Head of caudate nucleus (tissue), 42 donors: ENCODE results near the gene TJAP1.
A peak's percentile ranks its signal among the peaks of the same experiment; 100 is the strongest.
"Not testable (repeated sequence)": the region's sequence is repeated elsewhere in the genome, so short reads cannot be mapped to it uniquely, and the experiment has no call there.

ENCODE experiments used
- DNase-seq, 42 donors: peaks; one replicate each; pipeline versions ENCODE4 v3.0.0 to v3.0.0-alpha.2; 2020 to 2021; ENCODE audit warnings: mixed read lengths in 7 of 42
- intact Hi-C: fragments of 100-400 bp; cut with DNase I; formaldehyde crosslinking; loops from one replicate; pipeline ENCODE4 v1.15.0; 2022

The TJAP1 gene

GRCh38 chr6:43498291-43498690 is 20.9 kb downstream of the TJAP1 start:
- intact Hi-C loops, DNase-seq: not testable (repeated sequence)

- peak in 1 of 42 donors; percentile 29 for DNase-seq
- intact Hi-C loops: no loop called here
These were observed 21.9 kb downstream of the TJAP1 start for GRCh38 chr6:43499028-43499815.

DNA sequence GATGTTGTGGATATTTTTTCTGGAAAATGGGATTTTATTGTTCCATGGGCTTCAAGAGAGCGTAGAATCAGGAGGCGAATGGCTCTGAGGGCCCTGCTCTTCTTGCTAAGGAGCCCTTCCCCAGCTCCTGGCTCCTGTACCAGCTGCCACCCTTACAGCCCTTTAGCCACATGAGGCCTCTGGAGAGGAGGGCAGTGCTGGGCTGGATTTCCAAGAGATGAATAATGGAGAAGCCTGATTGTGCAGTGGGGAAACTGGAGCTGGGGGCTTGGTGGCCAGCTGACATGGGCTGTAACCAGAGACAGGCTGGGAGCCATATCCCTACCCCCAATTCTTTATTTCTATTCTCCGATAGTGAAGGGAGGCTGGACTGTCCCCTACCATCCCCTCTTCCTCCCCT is 23.6 kb downstream of the TJAP1 start:
- no peak for DNase-seq
- intact Hi-C loops: no loop called here

GRCh38 chr6:43502666-43503065 is 25.3 kb downstream of the TJAP1 start:
- DNase-seq: peak in 1 of 42 donors; percentile 45
- intact Hi-C loops: no loop called here

- DNase-seq: no peak
- intact Hi-C loops: no loop called here
These were observed 26.1 kb downstream of the TJAP1 start for GRCh38 chr6:43503443-43503842.

- DNase-seq: no peak
- intact Hi-C loops: loop anchor here (5.0 kb wide), 1 partner anchor 138 kb away; the partner anchor contains the start of gene ZNF318
These were observed 27.6 kb downstream of the TJAP1 start for GRCh38 chr6:43504756-43505593.

DNA sequence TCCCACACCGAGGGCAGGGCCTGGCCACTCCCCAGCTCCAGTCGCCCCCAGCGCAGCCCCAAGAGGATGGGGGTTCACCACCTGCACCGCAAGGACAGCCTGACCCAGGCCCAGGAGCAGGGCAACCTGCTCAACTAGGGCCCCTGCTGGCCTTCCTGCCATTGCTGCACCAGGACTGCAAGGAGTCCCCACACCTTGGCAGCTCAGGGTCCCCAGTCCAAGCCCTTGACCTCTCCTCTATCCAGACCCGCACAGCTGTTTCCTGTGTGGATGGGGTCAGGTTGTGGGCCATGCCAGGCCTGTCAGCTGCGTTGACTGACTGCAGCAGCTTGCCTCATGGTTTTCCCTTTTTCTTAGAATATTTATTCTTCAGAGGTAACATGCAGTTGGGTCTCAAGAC is 28.3 kb downstream of the TJAP1 start:
- DNase-seq: no peak
- intact Hi-C loops: loop anchor here (2.0 to 5.0 kb wide), 2 partner anchors 51 to 138 kb away; partner anchors contain the start of genes DLK2 and ZNF318

DNA sequence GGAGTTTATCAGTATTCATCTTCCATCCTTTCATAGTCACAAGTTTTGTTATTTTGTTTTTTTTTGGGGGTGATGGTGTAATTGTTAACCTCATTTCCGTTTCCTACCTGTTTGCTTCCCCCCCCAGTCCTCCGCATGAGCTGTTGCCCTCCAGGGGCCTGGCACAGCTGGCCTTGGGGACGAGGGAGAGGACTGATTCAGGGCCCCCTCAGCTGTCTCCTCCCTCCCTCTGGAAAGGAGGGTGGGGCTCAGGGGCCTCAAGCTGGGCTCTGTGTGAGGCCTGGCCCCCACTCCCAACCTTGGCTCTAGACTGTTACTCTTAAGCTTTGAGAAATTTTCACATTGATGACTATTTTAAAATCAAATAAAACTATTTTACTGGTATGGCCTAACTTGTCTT is 28.8 kb downstream of the TJAP1 start:
- DNase-seq: no peak
- intact Hi-C loops: loop anchor here (2.0 to 5.0 kb wide), 2 partner anchors 51 to 139 kb away; partner anchors contain the start of genes DLK2 and ZNF318

DNA sequence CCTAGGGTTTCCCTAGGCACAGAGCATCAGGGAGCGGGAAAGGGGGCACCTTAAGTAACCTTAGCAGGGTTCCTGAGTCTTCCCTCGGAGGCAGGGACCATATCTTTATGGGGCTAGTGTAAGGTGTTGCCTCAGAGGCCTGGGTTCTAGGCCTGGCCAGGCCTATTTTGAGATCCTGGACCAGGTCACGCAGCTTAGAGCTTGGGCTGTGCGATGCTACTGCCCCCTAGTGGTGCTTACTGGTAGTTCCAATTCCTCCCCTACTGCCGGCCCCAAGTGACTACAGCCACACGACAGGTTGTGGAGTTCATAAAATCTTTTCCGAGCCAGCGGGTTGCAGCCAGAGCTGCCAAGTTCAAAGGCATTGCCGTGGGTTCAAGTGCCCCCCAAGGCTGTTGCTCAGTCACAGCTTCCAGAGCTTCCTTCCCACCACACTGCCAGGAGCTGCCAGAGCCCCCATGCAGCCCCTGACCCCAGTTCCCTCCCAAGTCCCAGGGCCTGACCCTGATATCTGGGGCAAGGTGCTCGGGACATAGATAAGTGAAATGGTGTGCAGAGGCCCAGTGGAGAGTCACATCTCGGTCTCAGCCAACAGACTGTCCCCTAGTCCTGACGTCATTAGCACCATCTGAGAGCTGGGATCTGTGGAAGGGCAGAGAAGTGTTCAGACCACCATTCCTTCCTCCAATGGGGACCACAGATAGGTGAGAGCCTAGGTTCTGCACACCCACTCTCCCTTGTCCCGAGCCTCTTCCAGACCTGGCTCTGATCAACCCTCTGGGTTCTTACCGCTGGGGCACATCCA is 29.5 kb downstream of the TJAP1 start:
- intact Hi-C loops: loop anchor here (2.0 to 5.0 kb wide), 2 partner anchors 52 to 140 kb away; partner anchors contain the start of genes DLK2 and ZNF318
- DNase-seq: peak; percentile 60 to 95 (median 85)

DNA sequence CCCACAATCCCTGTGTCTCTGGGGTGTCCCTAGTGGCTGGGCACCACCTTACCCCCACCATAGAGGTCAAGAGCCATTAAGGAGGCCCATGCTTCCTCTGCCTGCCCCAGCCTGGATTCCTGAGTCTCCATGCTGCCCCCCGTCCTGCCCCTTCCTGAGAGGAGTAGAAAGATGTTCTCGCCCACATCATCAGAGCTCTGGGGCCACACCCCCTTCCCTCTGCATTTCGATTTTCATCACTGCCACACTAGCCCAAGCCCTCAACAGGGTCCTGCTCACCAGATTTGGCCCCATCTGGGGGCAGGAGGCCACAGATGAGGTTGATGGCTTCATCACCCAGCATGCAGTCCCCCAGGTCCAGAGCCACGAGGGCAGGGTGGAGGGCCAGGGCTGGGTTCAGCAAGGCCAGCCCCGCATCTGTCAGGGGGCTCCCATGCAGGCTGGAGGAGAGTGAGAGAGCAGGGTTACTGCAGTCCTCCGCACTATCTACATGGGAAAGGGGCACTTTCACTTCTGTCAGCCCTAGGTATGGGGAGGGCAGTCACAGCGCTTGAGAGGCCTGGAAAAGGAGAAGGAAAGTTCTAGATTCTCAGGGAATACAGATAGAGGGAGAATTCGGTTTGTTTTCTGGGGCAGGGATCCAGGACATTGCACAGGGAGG is 31.2 kb downstream of the TJAP1 start:
- intact Hi-C loops: loop anchor here (5.0 kb wide), 1 partner anchor 141 kb away; the partner anchor contains the start of gene ZNF318
- no peak for DNase-seq

DNA sequence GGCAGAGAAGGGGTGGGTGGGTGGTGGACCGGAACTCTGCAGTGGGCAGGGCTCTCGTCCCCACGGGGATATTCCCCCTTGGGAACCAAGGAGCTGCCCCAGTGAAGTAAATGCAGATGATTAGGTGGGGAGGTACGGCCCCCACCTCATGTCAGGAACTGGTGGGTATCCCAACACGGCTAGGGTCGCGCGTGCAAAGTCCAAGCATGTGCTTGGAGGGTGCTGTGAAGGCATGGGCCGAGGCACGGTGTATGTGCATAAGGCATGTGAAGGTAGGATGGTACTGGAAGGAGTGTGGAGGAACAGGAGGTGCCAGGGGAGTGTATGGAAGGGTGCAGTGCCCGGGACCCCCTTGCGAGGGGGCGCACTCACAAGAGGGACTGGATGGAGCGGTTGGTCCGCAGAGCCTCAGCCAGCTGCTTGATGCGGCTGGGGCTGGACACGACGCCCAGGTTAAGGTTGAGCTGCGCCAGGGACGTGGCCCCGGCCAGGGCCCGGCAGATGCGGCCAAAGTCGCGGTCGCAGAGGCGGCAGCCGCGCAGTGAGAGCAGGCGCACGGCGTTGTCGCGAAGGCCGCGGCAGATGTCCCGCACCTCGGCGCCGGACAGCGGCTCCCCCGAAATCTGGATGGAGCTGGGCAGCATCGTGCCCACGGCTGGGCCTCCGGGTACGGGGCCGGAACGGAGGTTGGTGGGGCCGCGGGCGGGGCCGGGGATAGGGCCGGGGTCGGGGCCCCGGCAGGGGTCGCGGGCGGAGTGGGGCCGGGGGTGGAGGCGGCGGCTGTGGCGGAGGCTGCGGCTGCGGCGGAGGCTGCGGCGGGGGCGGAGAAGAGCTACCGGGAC is 32.0 kb downstream of the TJAP1 start:
- intact Hi-C loops: loop anchor here (5.0 kb wide), 1 partner anchor 142 kb away; the partner anchor contains the start of gene ZNF318
- peak in 1 of 42 donors; percentile 11 for DNase-seq

- intact Hi-C loops: loop anchor here (5.0 kb wide), 1 partner anchor 143 kb away; the partner anchor contains the start of gene ZNF318
- DNase-seq: peak; percentile 68 to 96 (median 91)
These were observed 32.8 kb downstream of the TJAP1 start, which contains the start of gene LRRC73 for GRCh38 chr6:43509984-43510826. Gene LRRC73 (minus strand): TSS chr6:43510346. CDS start chr6:43509785, 561 bp downstream.

- intact Hi-C loops: no loop called here
- no peak for DNase-seq
These were observed 33.4 kb downstream of the TJAP1 start for GRCh38 chr6:43510827-43511163.

- intact Hi-C loops: no loop called here
- DNase-seq: no peak
These were observed 34.5 kb downstream of the TJAP1 start for GRCh38 chr6:43511824-43512415.

DNA sequence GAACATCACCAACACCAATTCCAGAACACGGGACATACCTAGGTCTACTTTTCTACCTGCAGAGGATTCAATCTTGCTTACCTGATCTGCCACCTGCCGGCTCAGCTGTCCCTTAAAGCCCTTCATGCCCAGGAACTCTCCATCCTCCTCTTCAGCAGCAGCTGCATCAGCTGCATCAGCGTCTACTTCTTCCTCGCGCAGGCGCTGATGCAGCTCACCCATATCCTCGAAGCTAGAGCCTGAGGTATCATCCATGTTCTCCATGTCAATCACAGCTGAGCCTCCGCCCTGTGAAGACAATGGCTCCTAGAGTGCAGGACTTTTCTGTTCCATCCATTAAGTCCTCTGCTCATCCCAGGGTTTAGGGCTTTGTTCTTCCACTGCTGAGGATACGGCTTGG is 38.4 kb downstream of the TJAP1 start:
- intact Hi-C loops: no loop called here
- DNase-seq: peak in 24 of 42 donors; percentile 15 to 73 (median 54)

- intact Hi-C loops: no loop called here
- DNase-seq: peak in 1 of 42 donors; percentile 40
These were observed 39.0 kb downstream of the TJAP1 start for GRCh38 chr6:43516367-43516696.
